ENCODE measurements around the gene FASTKD1. TPM values are rescaled to one million over a fixed set of nuclear protein-coding genes. Genes with fewer than 3 reads are reported as not detected.

FASTKD1 gene
- total and polyA plus RNA-seq, 9 donors = 1.9 to 14.1 (median 8.0) TPM

DNA sequence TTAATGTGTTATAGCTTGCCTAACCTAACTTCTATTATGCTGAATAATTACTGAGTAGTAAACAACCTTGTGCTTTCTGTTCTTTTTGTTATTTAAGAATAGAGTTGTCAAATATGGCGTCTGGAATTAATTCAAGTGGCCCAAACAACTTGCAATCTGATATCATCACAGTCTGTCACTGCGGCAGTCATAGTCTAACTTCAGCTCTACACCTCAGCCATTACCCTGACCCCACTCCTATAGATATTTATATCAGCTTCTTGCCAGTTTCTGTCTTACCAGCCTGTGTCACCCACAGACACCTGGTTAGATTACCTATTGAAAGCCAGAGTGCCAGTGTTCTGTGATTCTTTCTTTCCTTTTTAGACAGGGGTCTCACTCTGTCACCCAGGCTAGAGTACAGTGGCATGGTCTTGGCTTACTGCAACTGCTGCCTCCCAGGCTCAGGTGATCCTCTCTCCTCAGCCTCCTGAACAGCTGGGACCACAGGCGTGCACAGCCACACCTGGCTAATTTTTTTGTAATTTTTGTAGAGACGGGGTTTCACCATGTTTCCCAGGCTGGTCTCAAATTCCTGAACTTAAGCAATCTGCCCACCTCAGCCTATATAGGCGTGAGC, 78.2 kb downstream of the FASTKD1 start:
- Histone ChIP-seq H3K27me3 (no peaks in the 10 kb centered on the region), H3K27ac (no peak overlapping the region), H3K9me3 (no peaks in the 10 kb centered on the region), H3K36me3 (no peaks in the 10 kb centered on the region), H3K4me1 (ENCODE audit: insufficient read depth) (no peaks in the 10 kb centered on the region), H3K4me3 (no peak overlapping the region)
- 96 to 97% (median 96%) methylated on average over 5 of the region's 5 CpGs for WGBS, 3 donors
- no peak for TF ChIP-seq EP300 (IDR thresholded peaks at IDR 0.05)
- TF ChIP-seq POLR2A (IDR thresholded peaks at IDR 0.05) = no peak
- TF ChIP-seq, protein P1, sequence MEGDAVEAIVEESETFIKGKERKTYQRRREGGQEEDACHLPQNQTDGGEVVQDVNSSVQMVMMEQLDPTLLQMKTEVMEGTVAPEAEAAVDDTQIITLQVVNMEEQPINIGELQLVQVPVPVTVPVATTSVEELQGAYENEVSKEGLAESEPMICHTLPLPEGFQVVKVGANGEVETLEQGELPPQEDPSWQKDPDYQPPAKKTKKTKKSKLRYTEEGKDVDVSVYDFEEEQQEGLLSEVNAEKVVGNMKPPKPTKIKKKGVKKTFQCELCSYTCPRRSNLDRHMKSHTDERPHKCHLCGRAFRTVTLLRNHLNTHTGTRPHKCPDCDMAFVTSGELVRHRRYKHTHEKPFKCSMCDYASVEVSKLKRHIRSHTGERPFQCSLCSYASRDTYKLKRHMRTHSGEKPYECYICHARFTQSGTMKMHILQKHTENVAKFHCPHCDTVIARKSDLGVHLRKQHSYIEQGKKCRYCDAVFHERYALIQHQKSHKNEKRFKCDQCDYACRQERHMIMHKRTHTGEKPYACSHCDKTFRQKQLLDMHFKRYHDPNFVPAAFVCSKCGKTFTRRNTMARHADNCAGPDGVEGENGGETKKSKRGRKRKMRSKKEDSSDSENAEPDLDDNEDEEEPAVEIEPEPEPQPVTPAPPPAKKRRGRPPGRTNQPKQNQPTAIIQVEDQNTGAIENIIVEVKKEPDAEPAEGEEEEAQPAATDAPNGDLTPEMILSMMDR (IDR thresholded peaks at IDR 0.05) = no peak
- DNase-seq = no peak
- intact Hi-C loops (cut with DNase I) = no loop called here

DNA sequence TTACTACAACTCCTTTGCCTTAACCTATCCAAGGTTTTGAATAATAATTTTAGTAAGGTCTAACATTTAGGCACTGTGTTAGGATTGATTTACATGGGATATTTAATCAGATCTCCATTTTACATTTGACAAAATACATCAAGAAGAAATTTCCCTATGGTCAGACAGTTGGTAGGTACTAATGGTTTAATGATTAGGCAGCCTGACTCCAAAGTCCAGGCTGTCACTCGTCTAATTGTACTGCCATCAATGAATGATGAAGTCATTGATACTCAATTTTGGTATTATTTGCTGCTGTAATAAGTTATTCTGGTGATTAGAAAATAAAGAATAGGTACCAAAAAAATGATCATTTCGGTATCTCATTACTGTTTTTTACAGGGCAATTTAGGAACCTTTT, 80.3 kb downstream of the FASTKD1 start:
- Histone ChIP-seq H3K9me3 (no peaks in the 10 kb centered on the region), H3K27me3 (no peaks in the 10 kb centered on the region), H3K36me3 (no peaks in the 10 kb centered on the region), H3K27ac (no peak overlapping the region), H3K4me3 (no peak overlapping the region), H3K4me1 (ENCODE audit: insufficient read depth) (no peaks in the 10 kb centered on the region)
- DNase-seq = no peak
- WGBS, 3 donors = 91 to 96% (median 95%) methylated on average over 2 of the region's 2 CpGs
- TF ChIP-seq, protein P1 (IDR thresholded peaks at IDR 0.05) = no peak
- no peak for TF ChIP-seq EP300 (IDR thresholded peaks at IDR 0.05)
- no peak for TF ChIP-seq POLR2A (IDR thresholded peaks at IDR 0.05)
- intact Hi-C loops (cut with DNase I) = no loop called here

DNA sequence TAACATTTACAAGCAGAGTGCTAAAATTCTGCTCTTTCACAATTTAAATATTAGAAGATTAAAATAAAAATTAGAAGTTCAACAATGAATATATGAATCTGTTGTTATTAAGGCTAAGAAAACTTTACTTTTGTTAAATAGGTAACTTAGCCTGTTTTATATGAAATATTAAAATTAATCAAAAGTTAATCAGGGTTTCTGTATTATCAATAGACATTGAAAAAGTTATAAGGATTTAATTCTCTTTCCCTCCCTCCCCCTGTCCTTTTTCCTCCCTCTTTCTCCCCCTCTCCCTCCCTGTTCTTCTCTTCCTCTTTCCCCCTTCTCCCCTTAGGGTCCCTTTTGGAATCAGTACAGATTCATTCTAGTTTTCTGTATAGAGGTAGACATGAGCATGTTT, 82.3 kb downstream of the FASTKD1 start:
- no peak for TF ChIP-seq POLR2A (IDR thresholded peaks at IDR 0.05)
- TF ChIP-seq, protein P1 (IDR thresholded peaks at IDR 0.05) = no peak
- no peak for TF ChIP-seq EP300 (IDR thresholded peaks at IDR 0.05)
- no peaks in the 10 kb centered on the region for H3K36me3 ChIP-seq
- intact Hi-C loops (cut with DNase I) = no loop called here

DNA sequence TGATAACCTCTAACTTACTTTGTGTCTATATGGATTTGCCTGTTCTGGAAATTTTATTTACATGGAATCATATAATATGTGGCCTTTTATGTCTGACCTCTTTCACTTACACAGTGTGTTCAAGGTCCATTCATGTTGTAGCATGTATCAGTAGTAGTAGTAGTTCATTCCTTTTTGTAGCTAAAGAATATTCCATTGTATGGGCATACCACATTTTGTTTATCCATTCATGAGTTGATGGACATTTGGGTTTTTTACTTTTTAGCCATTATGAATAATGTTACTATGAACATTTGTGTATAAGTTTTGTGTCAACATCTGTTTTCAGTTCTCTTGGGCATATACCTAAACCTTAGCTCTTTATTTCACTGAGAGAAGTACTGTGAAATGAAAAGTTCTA, 82.8 kb downstream of the FASTKD1 start:
- no peak overlapping the region for H3K27ac ChIP-seq
- no peaks in the 10 kb centered on the region for H3K4me1 ChIP-seq (ENCODE audit: insufficient read depth)
- no peaks in the 10 kb centered on the region for H3K9me3 ChIP-seq
- TF ChIP-seq, protein P1 (IDR thresholded peaks at IDR 0.05) = no peak
- TF ChIP-seq POLR2A (IDR thresholded peaks at IDR 0.05) = no peak
- H3K36me3 ChIP-seq = no peaks in the 10 kb centered on the region
- no peaks in the 10 kb centered on the region for H3K27me3 ChIP-seq
- no peak for DNase-seq
- no peak overlapping the region for H3K4me3 ChIP-seq
- intact Hi-C loops (cut with DNase I) = no loop called here

More for the DNA sequence above, 82.3 kb downstream of the FASTKD1 start:
- H3K9me3 ChIP-seq = no peaks in the 10 kb centered on the region
- no peak overlapping the region for H3K4me3 ChIP-seq
- H3K27me3 ChIP-seq = no peaks in the 10 kb centered on the region
- no peak for DNase-seq
- H3K27ac ChIP-seq = no peak overlapping the region
- H3K4me1 ChIP-seq (ENCODE audit: insufficient read depth) = no peaks in the 10 kb centered on the region

All from ovary (tissue), 9 donors.